ENCODE measurements around the gene LINC00305.

DNA sequence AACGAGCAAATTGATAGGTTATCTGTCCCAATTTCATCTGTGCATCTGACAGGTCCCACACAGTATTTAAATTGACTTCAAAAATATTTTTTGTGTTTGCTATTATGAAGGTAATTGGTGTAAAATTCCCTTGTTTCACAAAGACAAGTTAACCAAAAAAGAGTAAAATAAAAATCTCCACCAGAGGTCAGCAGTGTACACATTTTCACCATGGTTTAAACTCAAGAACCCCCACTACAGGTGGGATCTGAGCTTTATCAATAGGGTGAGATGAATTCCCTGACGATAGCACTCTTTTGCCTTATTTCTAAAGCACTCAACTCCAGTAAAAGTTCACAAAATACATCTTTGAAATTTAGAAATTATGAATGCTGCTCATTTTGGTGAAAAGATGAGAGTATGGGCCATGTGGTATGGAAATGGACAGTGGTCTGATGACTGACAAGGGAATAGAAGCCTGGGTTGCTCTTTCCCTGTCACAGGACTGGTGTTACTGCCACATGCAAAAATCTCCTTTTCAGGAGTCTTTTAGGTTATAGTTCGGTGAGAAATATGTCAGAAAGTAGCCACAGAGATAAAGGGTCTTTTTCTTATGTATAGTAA lies 111.0 kb downstream of the LINC00305 start:
- TF ChIP-seq BACH2 (CRISPR knock-in tag; IDR thresholded peaks at IDR 0.05; ENCODE audit: borderline replicate concordance) (no peak), ZC3H10 (CRISPR knock-in tag; IDR thresholded peaks at IDR 0.05) (no peak), ZFP30 (CRISPR knock-in tag; IDR thresholded peaks at IDR 0.05) (no peak), SNAI2 (CRISPR knock-in tag; IDR thresholded peaks at IDR 0.05) (no peak), RARB (CRISPR knock-in tag; IDR thresholded peaks at IDR 0.05) (no peak), CSDC2 (CRISPR knock-in tag; IDR thresholded peaks at IDR 0.05) (no peak)
- TF ChIP-seq, protein P1, sequence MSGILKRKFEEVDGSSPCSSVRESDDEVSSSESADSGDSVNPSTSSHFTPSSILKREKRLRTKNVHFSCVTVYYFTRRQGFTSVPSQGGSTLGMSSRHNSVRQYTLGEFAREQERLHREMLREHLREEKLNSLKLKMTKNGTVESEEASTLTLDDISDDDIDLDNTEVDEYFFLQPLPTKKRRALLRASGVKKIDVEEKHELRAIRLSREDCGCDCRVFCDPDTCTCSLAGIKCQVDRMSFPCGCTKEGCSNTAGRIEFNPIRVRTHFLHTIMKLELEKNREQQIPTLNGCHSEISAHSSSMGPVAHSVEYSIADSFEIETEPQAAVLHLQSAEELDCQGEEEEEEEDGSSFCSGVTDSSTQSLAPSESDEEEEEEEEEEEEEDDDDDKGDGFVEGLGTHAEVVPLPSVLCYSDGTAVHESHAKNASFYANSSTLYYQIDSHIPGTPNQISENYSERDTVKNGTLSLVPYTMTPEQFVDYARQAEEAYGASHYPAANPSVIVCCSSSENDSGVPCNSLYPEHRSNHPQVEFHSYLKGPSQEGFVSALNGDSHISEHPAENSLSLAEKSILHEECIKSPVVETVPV (CRISPR knock-in tag; IDR thresholded peaks at IDR 0.05): no peak
